Activated CD4-positive, alpha-beta T cell treated with anti-CD3 and anti-CD28 coated beads, Interleukin-2, Interleukin-6, amounts not matched to agents 100 ng/mL and 50 ng/mL, durations not matched to agents 16 hours and 8 hours (primary cell): ENCODE results near the gene EHMT1.
"Not testable (repeated sequence)": the region's sequence is repeated elsewhere in the genome, so short reads cannot be mapped to it uniquely, and the experiment has no call there.

Source experiments
- DNase-seq: peaks from one replicate; pipeline ENCODE4 v3.0.0-alpha.2; 2020

EHMT1 gene

GRCh38 chr9:137615387-137615871, 3.4 kb upstream of the EHMT1 start:
- DNase-seq = no peak

GRCh38 chr9:137619240-137620047, 639 bp downstream of the EHMT1 start:
- peak; percentile 51 for DNase-seq

GRCh38 chr9:137620048-137620405, 1.2 kb downstream of the EHMT1 start:
- DNase-seq = no peak

- DNase-seq = no peak
Observed at GRCh38 chr9:137620581-137620980, 1.8 kb downstream of the EHMT1 start.

- peak; percentile 40 for DNase-seq
Observed at GRCh38 chr9:137621131-137621757, 2.4 kb downstream of the EHMT1 start.

- not testable (repeated sequence) for DNase-seq
Observed at GRCh38 chr9:137622211-137622610, 3.4 kb downstream of the EHMT1 start.

GRCh38 chr9:137626464-137626863, 7.7 kb downstream of the EHMT1 start:
- no peak for DNase-seq

- DNase-seq = not testable (repeated sequence)
Observed at GRCh38 chr9:137627406-137627805, 8.6 kb downstream of the EHMT1 start.

- no peak for DNase-seq
Observed at GRCh38 chr9:137630126-137630525, 11.3 kb downstream of the EHMT1 start.

- DNase-seq = no peak
Observed at GRCh38 chr9:137630679-137631078, 11.9 kb downstream of the EHMT1 start.

GRCh38 chr9:137631345-137632229, 12.8 kb downstream of the EHMT1 start:
- no peak for DNase-seq

- DNase-seq = no peak
Observed at GRCh38 chr9:137632230-137633161, 13.7 kb downstream of the EHMT1 start.

- no peak for DNase-seq
Observed at GRCh38 chr9:137634016-137634415, 15.2 kb downstream of the EHMT1 start.

GRCh38 chr9:137638680-137639079, 19.9 kb downstream of the EHMT1 start:
- no peak for DNase-seq

GRCh38 chr9:137639303-137640051, 20.7 kb downstream of the EHMT1 start:
- peak; percentile 44 for DNase-seq

- DNase-seq = no peak
Observed at GRCh38 chr9:137640862-137641261, 22.1 kb downstream of the EHMT1 start.

GRCh38 chr9:137642118-137642601, 23.4 kb downstream of the EHMT1 start:
- DNase-seq = no peak

- DNase-seq = no peak
Observed at GRCh38 chr9:137642892-137643291, 24.1 kb downstream of the EHMT1 start.

GRCh38 chr9:137643921-137644320, 25.1 kb downstream of the EHMT1 start:
- no peak for DNase-seq

- no peak for DNase-seq
Observed at GRCh38 chr9:137645211-137645610, 26.4 kb downstream of the EHMT1 start.

- DNase-seq = no peak
Observed at GRCh38 chr9:137646341-137646740, 27.5 kb downstream of the EHMT1 start.
